PFSK-1 (cell line): ENCODE data around the gene PPIE.

Source experiments
- POLR2AphosphoS5 ChIP-seq: IDR thresholded peaks from 2 replicates; pipeline ENCODE4 v1.6.1; 2012; ENCODE audit warnings: low read depth, mild to moderate bottlenecking, control low read depth, low read length, moderate library complexity
- SIN3A ChIP-seq: IDR thresholded peaks from 2 replicates; pipeline ENCODE4 v1.6.1; 2012; ENCODE audit warnings: mild to moderate bottlenecking, low read length, moderate library complexity, borderline replicate concordance; ENCODE audit not compliant: insufficient read depth
- TAF1 ChIP-seq: IDR thresholded peaks from 2 replicates; pipeline ENCODE4 v1.6.1; 2012; ENCODE audit warnings: low read length, control low read depth, borderline replicate concordance; ENCODE audit not compliant: insufficient read depth
- TF ChIP-seq, protein P1 (sequence below), 2 experiments: IDR thresholded peaks; 2 replicates each; pipeline versions ENCODE4 v1.6.1 to v1.8.0; 2011 to 2012; ENCODE audit warnings: low read depth in 2 of 2, low read length in 2 of 2, control low read depth in 1 of 2, inconsistent platforms in 1 of 2, mild to moderate bottlenecking in 1 of 2, moderate library complexity in 1 of 2; ENCODE audit not compliant: insufficient read depth in 1 of 2

DNA sequence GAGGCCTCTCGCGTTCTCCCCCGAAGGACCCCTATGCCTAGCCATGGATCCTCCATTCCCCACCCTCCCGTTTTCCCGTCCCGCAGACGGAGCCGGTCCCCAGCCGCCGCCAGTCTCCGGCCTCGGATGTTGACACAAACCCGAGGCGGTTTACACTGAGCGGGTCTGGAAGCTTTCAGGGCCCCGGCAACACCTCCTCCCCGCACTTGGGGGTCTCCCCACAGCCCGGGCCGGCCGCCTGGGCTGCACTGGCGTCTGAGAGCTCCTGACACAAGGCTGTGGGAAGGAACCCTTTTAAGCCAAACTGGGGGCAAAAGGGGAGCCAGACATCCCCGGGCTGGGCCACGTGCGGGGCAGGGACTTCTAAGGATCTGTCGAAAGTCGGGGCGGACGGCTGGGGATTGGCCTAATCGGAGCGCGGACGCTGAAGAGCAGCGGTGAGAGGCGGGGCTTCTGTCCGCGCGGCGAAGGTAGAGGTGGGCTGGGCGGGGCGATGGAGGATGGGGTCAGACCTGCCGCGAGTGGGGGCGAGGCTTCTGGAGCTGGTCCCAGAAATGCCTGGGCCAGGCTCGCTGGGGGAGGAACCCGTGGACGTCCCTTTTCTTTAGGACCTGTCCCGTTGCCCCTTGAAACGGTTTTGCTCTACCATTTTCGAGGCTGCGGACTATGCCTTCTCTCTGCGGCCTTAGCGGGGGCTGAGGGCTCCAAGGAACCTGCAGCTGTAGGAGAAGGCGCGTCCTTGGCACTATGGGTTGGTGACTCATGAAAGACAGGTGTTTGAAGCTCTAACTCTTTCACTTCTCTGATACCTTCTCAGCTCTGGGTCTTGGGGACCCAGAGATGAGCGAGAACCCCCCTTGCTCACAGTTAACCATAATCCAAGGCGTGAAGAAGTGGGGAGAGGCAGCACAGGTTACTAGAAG, 46.3 kb upstream of the PPIE start:
- TF ChIP-seq POLR2AphosphoS5 (no peak), TAF1 (no peak), SIN3A (no peak)
- TF ChIP-seq, protein P1, sequence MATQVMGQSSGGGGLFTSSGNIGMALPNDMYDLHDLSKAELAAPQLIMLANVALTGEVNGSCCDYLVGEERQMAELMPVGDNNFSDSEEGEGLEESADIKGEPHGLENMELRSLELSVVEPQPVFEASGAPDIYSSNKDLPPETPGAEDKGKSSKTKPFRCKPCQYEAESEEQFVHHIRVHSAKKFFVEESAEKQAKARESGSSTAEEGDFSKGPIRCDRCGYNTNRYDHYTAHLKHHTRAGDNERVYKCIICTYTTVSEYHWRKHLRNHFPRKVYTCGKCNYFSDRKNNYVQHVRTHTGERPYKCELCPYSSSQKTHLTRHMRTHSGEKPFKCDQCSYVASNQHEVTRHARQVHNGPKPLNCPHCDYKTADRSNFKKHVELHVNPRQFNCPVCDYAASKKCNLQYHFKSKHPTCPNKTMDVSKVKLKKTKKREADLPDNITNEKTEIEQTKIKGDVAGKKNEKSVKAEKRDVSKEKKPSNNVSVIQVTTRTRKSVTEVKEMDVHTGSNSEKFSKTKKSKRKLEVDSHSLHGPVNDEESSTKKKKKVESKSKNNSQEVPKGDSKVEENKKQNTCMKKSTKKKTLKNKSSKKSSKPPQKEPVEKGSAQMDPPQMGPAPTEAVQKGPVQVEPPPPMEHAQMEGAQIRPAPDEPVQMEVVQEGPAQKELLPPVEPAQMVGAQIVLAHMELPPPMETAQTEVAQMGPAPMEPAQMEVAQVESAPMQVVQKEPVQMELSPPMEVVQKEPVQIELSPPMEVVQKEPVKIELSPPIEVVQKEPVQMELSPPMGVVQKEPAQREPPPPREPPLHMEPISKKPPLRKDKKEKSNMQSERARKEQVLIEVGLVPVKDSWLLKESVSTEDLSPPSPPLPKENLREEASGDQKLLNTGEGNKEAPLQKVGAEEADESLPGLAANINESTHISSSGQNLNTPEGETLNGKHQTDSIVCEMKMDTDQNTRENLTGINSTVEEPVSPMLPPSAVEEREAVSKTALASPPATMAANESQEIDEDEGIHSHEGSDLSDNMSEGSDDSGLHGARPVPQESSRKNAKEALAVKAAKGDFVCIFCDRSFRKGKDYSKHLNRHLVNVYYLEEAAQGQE (IDR thresholded peaks at IDR 0.05; ENCODE audit: insufficient read depth in 1 of 2, low read depth in 2 of 2, low read length in 2 of 2), result no peak
